Glutamatergic neuron (in vitro differentiated cells): ENCODE measurements around the gene GATA5. TPM values are rescaled to one million over a fixed set of nuclear protein-coding genes. Genes with fewer than 3 reads are reported as not detected.

Experiments
- DNase-seq: peaks from one replicate; pipeline ENCODE4 v3.0.0; 2022
- H3K27ac Mint-ChIP-seq: one replicate; pipeline ENCODE4 v1.8.0; 2020; ENCODE audit warnings: mild to moderate bottlenecking, mixed read lengths, inconsistent platforms; ENCODE audit not compliant: unreplicated experiment
- H3K27me3 Mint-ChIP-seq: one replicate; pipeline ENCODE4 v1.8.0; 2020; ENCODE audit warnings: mild to moderate bottlenecking, moderate library complexity, mixed read lengths, inconsistent platforms; ENCODE audit not compliant: unreplicated experiment
- H3K36me3 Mint-ChIP-seq: one replicate; pipeline ENCODE4 v1.8.0; 2020; ENCODE audit warnings: mild to moderate bottlenecking, mixed read lengths, inconsistent platforms; ENCODE audit not compliant: unreplicated experiment
- H3K4me1 Mint-ChIP-seq: one replicate; pipeline ENCODE4 v1.8.0; 2020; ENCODE audit warnings: mild to moderate bottlenecking, low read depth, mixed read lengths, inconsistent platforms; ENCODE audit not compliant: unreplicated experiment
- H3K4me3 Mint-ChIP-seq: one replicate; pipeline ENCODE4 v1.8.0; 2020; ENCODE audit warnings: mild to moderate bottlenecking, mixed read lengths, inconsistent platforms; ENCODE audit not compliant: unreplicated experiment
- H3K9me3 Mint-ChIP-seq: one replicate; pipeline ENCODE4 v1.8.0; 2020; ENCODE audit warnings: mild to moderate bottlenecking, moderate library complexity, mixed read lengths, inconsistent platforms; ENCODE audit not compliant: unreplicated experiment
- CTCF ChIP-seq: fragments of 200-600 bp; sonication (generic); IDR thresholded peaks from one replicate; pipeline ENCODE4 v1.5.0; 2021; ENCODE audit not compliant: partially characterized antibody, unreplicated experiment
- total RNA-seq: library from RNA; stranded (reverse); fragmentation: NEBNext Ultra II Directional; extraction: Animal tissue kit (Norgen Biotek cat#: 25700); gene quantifications from one replicate; pipeline ENCODE4 v1.2.1, GENCODE V29; 2021; ENCODE audit not compliant: unreplicated experiment

Gene GATA5
- total RNA-seq, 1 donor from 2014 or later: 1.3 TPM

DNA sequence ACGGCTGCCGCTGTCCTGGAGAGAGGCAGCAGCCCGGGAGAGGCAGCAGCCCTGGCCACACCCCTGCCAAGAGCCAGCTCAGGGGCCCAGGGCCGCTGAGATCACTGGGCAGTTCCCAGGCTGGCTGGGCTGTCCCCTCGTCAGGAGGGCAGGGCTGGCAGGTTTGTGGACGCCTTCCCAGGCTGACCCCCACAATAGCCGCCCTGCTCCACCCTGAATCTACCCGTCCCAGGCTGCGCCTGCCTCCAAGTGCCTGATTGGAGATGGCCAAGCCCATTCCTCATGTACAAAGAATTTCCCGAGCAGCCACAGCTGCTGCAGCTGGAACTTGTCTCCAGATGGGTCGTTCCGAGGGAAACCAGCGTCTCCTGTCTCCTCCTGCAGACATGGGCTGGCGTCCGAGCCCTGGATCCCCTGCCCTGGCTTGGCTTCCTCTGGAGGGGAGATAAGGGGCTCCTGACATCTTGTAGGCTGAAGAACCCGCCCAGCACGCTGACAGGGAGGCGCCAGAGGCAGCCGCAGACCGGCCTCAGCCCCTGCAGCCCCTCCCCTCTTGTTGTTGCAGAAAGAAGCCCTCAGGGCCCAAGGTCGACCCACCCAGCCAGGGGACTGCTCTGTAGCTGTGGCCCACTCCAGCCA lies 9.4 kb upstream of the GATA5 start:
- H3K27ac Mint-ChIP-seq: no peak overlapping the region
- no peaks in the 10 kb centered on the region for H3K36me3 Mint-ChIP-seq
- H3K4me1 Mint-ChIP-seq: peaks cover 5% of the 10 kb centered on the region
- H3K9me3 Mint-ChIP-seq: peaks cover 8% of the 10 kb centered on the region
- no peak overlapping the region for H3K4me3 Mint-ChIP-seq
- TF ChIP-seq CTCF: no peak
- H3K27me3 Mint-ChIP-seq: peaks cover 2% of the 10 kb centered on the region
- no peak for DNase-seq

DNA sequence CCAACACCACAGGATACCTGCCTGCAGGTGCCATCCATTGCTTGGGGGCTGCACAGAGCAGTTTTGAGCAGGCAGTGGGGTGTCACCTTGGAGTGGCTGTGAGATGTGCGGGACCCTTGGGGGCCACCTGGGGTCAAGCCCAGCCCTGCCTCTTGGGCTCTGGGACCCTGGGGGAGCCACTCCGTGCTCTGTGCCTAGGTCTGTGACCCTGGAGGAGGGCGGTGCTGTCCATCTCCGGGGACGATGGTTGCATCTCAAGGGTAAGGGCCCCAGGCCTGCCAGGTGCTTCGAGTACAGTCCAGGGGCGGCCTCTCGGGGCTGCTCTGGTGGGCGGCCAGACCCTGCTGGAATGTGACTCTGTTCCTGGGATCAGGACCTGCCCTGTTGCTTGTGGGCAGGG lies 8.7 kb upstream of the GATA5 start:
- Mint-ChIP-seq H3K36me3 (no peaks in the 10 kb centered on the region), H3K27me3 (peaks cover 4% of the 10 kb centered on the region), H3K27ac (no peak overlapping the region), H3K4me1 (peaks cover 5% of the 10 kb centered on the region), H3K9me3 (peaks cover 8% of the 10 kb centered on the region), H3K4me3 (no peak overlapping the region)
- no peak for DNase-seq
- no peak for TF ChIP-seq CTCF

DNA sequence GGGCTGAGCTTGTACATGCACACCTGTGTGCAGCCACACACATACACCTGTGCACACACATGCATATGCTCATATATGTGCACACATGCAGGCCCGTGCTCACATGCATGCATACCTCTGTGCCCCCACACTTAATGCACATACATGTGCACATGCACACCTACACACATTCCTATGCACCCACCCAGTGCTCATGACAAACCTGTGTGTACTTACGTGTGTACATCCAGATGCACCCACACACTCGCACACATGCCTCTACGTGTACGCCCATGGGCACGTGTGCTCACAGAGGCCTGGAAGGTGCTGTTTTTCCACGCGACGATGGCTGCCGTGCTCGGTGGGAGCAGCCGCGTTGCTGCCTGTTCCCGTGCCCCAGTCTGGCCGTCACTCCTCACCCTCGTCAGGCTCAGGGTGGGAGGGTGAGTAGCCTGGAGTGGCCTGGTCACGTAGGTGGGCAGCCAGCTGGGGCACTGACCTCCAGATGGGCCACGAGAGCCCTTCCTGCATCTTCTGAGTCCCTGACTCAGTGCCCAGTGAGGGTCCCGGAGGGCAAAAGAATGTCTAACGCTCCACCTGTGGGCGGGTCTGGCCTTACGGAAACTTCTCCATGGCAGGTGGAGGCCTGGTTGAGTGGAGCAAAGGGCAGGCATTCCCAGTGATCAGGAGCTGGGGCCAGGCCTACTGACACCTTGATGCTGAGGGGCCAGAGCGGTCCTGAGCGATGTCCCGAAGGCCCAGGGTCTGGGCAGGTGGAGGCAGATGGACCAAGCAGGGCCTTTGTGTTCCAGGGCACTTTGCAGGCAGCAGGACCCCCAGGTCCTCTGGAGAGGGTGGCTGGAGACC lies 8.0 kb upstream of the GATA5 start:
- Mint-ChIP-seq H3K27me3 (peaks cover 7% of the 10 kb centered on the region), H3K4me1 (peaks cover 5% of the 10 kb centered on the region), H3K4me3 (no peak overlapping the region), H3K9me3 (peaks cover 6% of the 10 kb centered on the region), H3K36me3 (no peaks in the 10 kb centered on the region), H3K27ac (no peak overlapping the region)
- no peak for TF ChIP-seq CTCF
- DNase-seq: no peak

- Mint-ChIP-seq H3K36me3 (no peaks in the 10 kb centered on the region), H3K27me3 (peaks cover 11% of the 10 kb centered on the region), H3K4me3 (no peak overlapping the region), H3K27ac (no peak overlapping the region), H3K4me1 (peaks cover 5% of the 10 kb centered on the region), H3K9me3 (peaks cover 1% of the 10 kb centered on the region)
- no peak for DNase-seq
- no peak for TF ChIP-seq CTCF
Observed at GRCh38 chr20:62482974-62483373, 7.2 kb upstream of the GATA5 start.

- peaks cover 11% of the 10 kb centered on the region for H3K27me3 Mint-ChIP-seq
- DNase-seq: no peak
- no peaks in the 10 kb centered on the region for H3K36me3 Mint-ChIP-seq
- no peak for TF ChIP-seq CTCF
- H3K4me3 Mint-ChIP-seq: no peak overlapping the region
- H3K4me1 Mint-ChIP-seq: peaks cover 4% of the 10 kb centered on the region
- no peak overlapping the region for H3K27ac Mint-ChIP-seq
- peaks cover 1% of the 10 kb centered on the region for H3K9me3 Mint-ChIP-seq
Observed at GRCh38 chr20:62482146-62482809, 6.5 kb upstream of the GATA5 start.
